WTC11 (cell line): ENCODE measurements around the gene FRAT2.

ENCODE experiments used
- CREM ChIP-seq: sonication (generic); formaldehyde crosslinking; IDR thresholded peaks from 2 replicates; pipeline ENCODE4 v1.8.1; 2022; ENCODE audit warnings: mild to moderate bottlenecking, missing genetic modification reagents, moderate library complexity
- FOXK1 ChIP-seq: sonication (generic); formaldehyde crosslinking; IDR thresholded peaks from 2 replicates; pipeline ENCODE4 v1.8.0; 2022; ENCODE audit warnings: mild to moderate bottlenecking, moderate library complexity, missing genetic modification reagents
- FOXP1 ChIP-seq: sonication (generic); formaldehyde crosslinking; IDR thresholded peaks from 2 replicates; pipeline ENCODE4 v1.8.0; 2022; ENCODE audit warnings: missing genetic modification reagents, mild to moderate bottlenecking, moderate library complexity, borderline replicate concordance
- NR3C1 ChIP-seq: sonication (generic); formaldehyde crosslinking; conservative IDR thresholded peaks from 2 replicates; pipeline ENCODE4 v1.8.1; 2023; ENCODE audit warnings: low read depth, mild to moderate bottlenecking, missing genetic modification reagents
- SP1 ChIP-seq: sonication (generic); formaldehyde crosslinking; conservative IDR thresholded peaks from 2 replicates; pipeline ENCODE4 v1.8.1; 2022; ENCODE audit warnings: missing genetic modification reagents
- TP53 ChIP-seq: sonication (generic); formaldehyde crosslinking; IDR thresholded peaks from 2 replicates; pipeline ENCODE4 v1.8.1; 2023; ENCODE audit warnings: mild to moderate bottlenecking, missing genetic modification reagents
- ZNF263 ChIP-seq: sonication (generic); formaldehyde crosslinking; IDR thresholded peaks from 2 replicates; pipeline ENCODE4 v1.8.1; 2022; ENCODE audit warnings: low read depth, mild to moderate bottlenecking, moderate library complexity, missing genetic modification reagents
- TF ChIP-seq, protein P1 (sequence below): fragments of 200-600 bp; IDR thresholded peaks from 2 replicates; pipeline ENCODE4 v1.8.0; 2022; ENCODE audit warnings: antibody characterized with exemption
- TF ChIP-seq, protein P2 (sequence below): sonication (generic); formaldehyde crosslinking; IDR thresholded peaks from 2 replicates; pipeline ENCODE4 v1.8.0; 2023; ENCODE audit warnings: missing genetic modification reagents
- TF ChIP-seq, protein P3 (sequence below): sonication (generic); formaldehyde crosslinking; IDR thresholded peaks from 2 replicates; pipeline ENCODE4 v1.8.1; 2023; ENCODE audit warnings: mild to moderate bottlenecking, missing genetic modification reagents, moderate library complexity
- TF ChIP-seq, protein P4 (sequence below): fragments of 250-450 bp; sonication (Bioruptor Pico); IDR thresholded peaks from 2 replicates; pipeline ENCODE4 v1.8.0; 2021; ENCODE audit warnings: mild to moderate bottlenecking
- TF ChIP-seq, protein P5 (sequence below): sonication (generic); formaldehyde crosslinking; IDR thresholded peaks from 2 replicates; pipeline ENCODE4 v1.8.0; 2022; ENCODE audit warnings: mild to moderate bottlenecking, missing genetic modification reagents

DNA sequence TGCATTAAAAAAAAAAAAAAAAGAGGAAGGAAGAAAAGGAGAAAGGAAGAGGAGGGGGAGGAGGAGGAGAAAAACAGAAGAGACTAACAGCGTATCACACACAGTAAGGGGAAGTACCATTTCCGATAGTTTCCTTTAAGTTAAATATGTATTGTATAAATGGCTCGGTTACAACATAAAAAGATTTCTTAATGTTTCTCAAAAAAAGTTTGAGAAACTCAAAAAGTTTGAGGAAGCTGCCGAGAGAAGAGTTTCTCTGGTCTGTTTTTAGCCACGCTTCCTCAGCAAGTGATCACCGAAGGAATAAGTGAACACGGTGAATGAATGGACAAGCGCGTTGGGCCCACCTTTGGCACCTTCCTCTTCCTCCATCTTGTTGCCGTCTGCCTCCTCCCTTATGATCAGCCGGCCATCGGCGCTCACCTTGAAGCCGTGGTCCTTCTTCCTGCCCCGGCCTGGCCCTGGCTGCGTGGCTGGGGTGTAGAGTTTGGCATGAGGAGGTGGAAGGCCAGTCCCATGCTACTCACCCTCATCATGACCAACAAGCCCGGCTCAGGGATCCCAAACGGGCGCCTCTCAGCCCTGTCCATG lies 31.3 kb upstream of the FRAT2 start:
- TF ChIP-seq, protein P1, sequence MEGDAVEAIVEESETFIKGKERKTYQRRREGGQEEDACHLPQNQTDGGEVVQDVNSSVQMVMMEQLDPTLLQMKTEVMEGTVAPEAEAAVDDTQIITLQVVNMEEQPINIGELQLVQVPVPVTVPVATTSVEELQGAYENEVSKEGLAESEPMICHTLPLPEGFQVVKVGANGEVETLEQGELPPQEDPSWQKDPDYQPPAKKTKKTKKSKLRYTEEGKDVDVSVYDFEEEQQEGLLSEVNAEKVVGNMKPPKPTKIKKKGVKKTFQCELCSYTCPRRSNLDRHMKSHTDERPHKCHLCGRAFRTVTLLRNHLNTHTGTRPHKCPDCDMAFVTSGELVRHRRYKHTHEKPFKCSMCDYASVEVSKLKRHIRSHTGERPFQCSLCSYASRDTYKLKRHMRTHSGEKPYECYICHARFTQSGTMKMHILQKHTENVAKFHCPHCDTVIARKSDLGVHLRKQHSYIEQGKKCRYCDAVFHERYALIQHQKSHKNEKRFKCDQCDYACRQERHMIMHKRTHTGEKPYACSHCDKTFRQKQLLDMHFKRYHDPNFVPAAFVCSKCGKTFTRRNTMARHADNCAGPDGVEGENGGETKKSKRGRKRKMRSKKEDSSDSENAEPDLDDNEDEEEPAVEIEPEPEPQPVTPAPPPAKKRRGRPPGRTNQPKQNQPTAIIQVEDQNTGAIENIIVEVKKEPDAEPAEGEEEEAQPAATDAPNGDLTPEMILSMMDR: no peak
- no peak for TF ChIP-seq NR3C1 (CRISPR knock-in tag)
- no peak for TF ChIP-seq SP1 (CRISPR knock-in tag)
- TF ChIP-seq, protein P2, sequence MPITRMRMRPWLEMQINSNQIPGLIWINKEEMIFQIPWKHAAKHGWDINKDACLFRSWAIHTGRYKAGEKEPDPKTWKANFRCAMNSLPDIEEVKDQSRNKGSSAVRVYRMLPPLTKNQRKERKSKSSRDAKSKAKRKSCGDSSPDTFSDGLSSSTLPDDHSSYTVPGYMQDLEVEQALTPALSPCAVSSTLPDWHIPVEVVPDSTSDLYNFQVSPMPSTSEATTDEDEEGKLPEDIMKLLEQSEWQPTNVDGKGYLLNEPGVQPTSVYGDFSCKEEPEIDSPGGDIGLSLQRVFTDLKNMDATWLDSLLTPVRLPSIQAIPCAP: no peak
- no peak for TF ChIP-seq FOXK1
- TF ChIP-seq FOXP1 (CRISPR knock-in tag): no peak
- no peak for TF ChIP-seq ZNF263 (CRISPR knock-in tag)
- TF ChIP-seq, protein P3, sequence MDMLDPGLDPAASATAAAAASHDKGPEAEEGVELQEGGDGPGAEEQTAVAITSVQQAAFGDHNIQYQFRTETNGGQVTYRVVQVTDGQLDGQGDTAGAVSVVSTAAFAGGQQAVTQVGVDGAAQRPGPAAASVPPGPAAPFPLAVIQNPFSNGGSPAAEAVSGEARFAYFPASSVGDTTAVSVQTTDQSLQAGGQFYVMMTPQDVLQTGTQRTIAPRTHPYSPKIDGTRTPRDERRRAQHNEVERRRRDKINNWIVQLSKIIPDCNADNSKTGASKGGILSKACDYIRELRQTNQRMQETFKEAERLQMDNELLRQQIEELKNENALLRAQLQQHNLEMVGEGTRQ (CRISPR knock-in tag): no peak
- TF ChIP-seq, protein P4, sequence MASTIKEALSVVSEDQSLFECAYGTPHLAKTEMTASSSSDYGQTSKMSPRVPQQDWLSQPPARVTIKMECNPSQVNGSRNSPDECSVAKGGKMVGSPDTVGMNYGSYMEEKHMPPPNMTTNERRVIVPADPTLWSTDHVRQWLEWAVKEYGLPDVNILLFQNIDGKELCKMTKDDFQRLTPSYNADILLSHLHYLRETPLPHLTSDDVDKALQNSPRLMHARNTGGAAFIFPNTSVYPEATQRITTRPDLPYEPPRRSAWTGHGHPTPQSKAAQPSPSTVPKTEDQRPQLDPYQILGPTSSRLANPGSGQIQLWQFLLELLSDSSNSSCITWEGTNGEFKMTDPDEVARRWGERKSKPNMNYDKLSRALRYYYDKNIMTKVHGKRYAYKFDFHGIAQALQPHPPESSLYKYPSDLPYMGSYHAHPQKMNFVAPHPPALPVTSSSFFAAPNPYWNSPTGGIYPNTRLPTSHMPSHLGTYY (CRISPR knock-in tag): no peak
- no peak for TF ChIP-seq TP53 (CRISPR knock-in tag)
- TF ChIP-seq CREM (CRISPR knock-in tag): no peak
- TF ChIP-seq, protein P5, sequence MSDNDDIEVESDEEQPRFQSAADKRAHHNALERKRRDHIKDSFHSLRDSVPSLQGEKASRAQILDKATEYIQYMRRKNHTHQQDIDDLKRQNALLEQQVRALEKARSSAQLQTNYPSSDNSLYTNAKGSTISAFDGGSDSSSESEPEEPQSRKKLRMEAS (CRISPR knock-in tag): no peak
